ENCODE data around the gene AUTS2.

The AUTS2 gene

GRCh38 chr7:69620063-69620462, 21.8 kb downstream of the AUTS2 start:
- TF ChIP-seq CTCF (IDR thresholded peaks at IDR 0.05; ENCODE audit: low read depth, low read length, missing control alignments), result no peak
- no peak overlapping the region for H3K4me3 ChIP-seq (ENCODE audit: low read depth, low read length)
- in situ Hi-C loops (cut with HindIII; ENCODE audit: low sequenced_read_pairs), result no loop called here
- DNase-seq (ENCODE audit: low read depth), result no peak

- TF ChIP-seq CTCF (IDR thresholded peaks at IDR 0.05; ENCODE audit: low read depth, low read length, missing control alignments), result no peak
- in situ Hi-C loops (cut with HindIII; ENCODE audit: low sequenced_read_pairs), result no loop called here
- no peak for DNase-seq (ENCODE audit: low read depth)
- no peak overlapping the region for H3K4me3 ChIP-seq (ENCODE audit: low read depth, low read length)
These were observed 22.4 kb downstream of the AUTS2 start for GRCh38 chr7:69620650-69621049.

- H3K4me3 ChIP-seq (ENCODE audit: low read depth, low read length), result no peak overlapping the region
- in situ Hi-C loops (cut with HindIII; ENCODE audit: low sequenced_read_pairs), result no loop called here
- TF ChIP-seq CTCF (IDR thresholded peaks at IDR 0.05; ENCODE audit: low read depth, low read length, missing control alignments), result no peak
- no peak for DNase-seq (ENCODE audit: low read depth)
These were observed 23.9 kb downstream of the AUTS2 start for GRCh38 chr7:69622014-69622835.

- TF ChIP-seq CTCF (IDR thresholded peaks at IDR 0.05; ENCODE audit: low read depth, low read length, missing control alignments), result no peak
- in situ Hi-C loops (cut with HindIII; ENCODE audit: low sequenced_read_pairs), result no loop called here
- no peak overlapping the region for H3K4me3 ChIP-seq (ENCODE audit: low read depth, low read length)
- DNase-seq (ENCODE audit: low read depth), result no peak
These were observed 24.7 kb downstream of the AUTS2 start for GRCh38 chr7:69622960-69623359.

GRCh38 chr7:69624435-69625230, 26.4 kb downstream of the AUTS2 start:
- no peak overlapping the region for H3K4me3 ChIP-seq (ENCODE audit: low read depth, low read length)
- in situ Hi-C loops (cut with HindIII; ENCODE audit: low sequenced_read_pairs), result no loop called here
- TF ChIP-seq CTCF (IDR thresholded peaks at IDR 0.05; ENCODE audit: low read depth, low read length, missing control alignments), result no peak
- no peak for DNase-seq (ENCODE audit: low read depth)

- in situ Hi-C loops (cut with HindIII; ENCODE audit: low sequenced_read_pairs), result no loop called here
- no peak overlapping the region for H3K4me3 ChIP-seq (ENCODE audit: low read depth, low read length)
- no peak for TF ChIP-seq CTCF (IDR thresholded peaks at IDR 0.05; ENCODE audit: low read depth, low read length, missing control alignments)
- no peak for DNase-seq (ENCODE audit: low read depth)
These were observed 27.0 kb downstream of the AUTS2 start for GRCh38 chr7:69625238-69625637.
